Bronchial epithelial cell (primary cell): ENCODE data around the gene PCDHB4. TPM values are rescaled to one million over a fixed set of nuclear protein-coding genes. Genes with fewer than 3 reads are reported as not detected.
"Not testable (repeated sequence)": the region's sequence is repeated elsewhere in the genome, so short reads cannot be mapped to it uniquely, and the experiment has no call there.

Experiments used
- DNase-seq: peaks from one replicate; pipeline ENCODE4 v3.0.0-alpha.2; 2010; ENCODE audit warnings: low read depth
- FAIRE-seq: peaks from 2 replicates; lab custom pipeline; 2011; peaks lifted over from hg19 to GRCh38; lab: Jason Lieb, UNC
- H3K27me3 ChIP-seq: 2 replicates; pipeline ENCODE4 v1.5.1; 2011; ENCODE audit warnings: low read length; ENCODE audit not compliant: control insufficient read depth, insufficient read depth
- H3K36me3 ChIP-seq: 2 replicates; pipeline ENCODE4 v1.5.1; 2011; ENCODE audit warnings: low read length; ENCODE audit not compliant: control insufficient read depth, insufficient read depth
- H3K4me3 ChIP-seq: 2 replicates; pipeline ENCODE4 v1.5.1; 2011; ENCODE audit warnings: mild to moderate bottlenecking, low read depth, low read length, control low read depth
- total RNA-seq: library from RNA; depleted of rRNA; stranded (reverse); fragments of >200 nt; gene quantifications from 2 replicates; pipeline ENCODE4 v1.2.1, GENCODE V29; 2014
- TF ChIP-seq, protein P1 (sequence below): IDR thresholded peaks from 2 replicates; pipeline ENCODE4 v1.5.1; 2011; ENCODE audit warnings: mild to moderate bottlenecking, moderate library complexity, low read length, control low read depth, inconsistent platforms; ENCODE audit not compliant: insufficient read depth, severe bottlenecking

PCDHB4 gene
- total RNA-seq, 1 donor from 2014 or later = not detected

DNA sequence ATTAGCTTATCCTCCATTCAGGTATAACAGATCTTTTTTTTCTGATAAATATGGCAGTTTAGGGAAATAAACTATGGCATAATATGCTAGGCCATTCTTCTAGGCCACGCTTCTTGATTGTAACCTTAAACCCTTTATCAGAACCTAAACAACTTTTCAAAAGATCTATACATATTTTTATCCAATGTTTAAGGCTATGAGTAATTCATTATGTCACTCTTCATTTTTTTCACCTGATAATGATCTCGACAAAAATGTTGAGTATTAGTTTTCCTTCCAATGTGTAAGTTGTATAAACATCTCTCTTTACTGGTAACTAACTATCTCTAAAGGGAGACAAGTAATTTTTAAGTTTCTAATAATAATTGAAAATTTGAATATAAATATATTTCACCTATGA lies 2.4 kb upstream of the PCDHB4 start:
- Histone ChIP-seq H3K27me3 (no peaks in the 10 kb centered on the region), H3K4me3 (no peak overlapping the region), H3K36me3 (no peaks in the 10 kb centered on the region)
- FAIRE-seq (no peak), DNase-seq (no peak)
- TF ChIP-seq, protein P1, sequence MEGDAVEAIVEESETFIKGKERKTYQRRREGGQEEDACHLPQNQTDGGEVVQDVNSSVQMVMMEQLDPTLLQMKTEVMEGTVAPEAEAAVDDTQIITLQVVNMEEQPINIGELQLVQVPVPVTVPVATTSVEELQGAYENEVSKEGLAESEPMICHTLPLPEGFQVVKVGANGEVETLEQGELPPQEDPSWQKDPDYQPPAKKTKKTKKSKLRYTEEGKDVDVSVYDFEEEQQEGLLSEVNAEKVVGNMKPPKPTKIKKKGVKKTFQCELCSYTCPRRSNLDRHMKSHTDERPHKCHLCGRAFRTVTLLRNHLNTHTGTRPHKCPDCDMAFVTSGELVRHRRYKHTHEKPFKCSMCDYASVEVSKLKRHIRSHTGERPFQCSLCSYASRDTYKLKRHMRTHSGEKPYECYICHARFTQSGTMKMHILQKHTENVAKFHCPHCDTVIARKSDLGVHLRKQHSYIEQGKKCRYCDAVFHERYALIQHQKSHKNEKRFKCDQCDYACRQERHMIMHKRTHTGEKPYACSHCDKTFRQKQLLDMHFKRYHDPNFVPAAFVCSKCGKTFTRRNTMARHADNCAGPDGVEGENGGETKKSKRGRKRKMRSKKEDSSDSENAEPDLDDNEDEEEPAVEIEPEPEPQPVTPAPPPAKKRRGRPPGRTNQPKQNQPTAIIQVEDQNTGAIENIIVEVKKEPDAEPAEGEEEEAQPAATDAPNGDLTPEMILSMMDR = no peak

DNA sequence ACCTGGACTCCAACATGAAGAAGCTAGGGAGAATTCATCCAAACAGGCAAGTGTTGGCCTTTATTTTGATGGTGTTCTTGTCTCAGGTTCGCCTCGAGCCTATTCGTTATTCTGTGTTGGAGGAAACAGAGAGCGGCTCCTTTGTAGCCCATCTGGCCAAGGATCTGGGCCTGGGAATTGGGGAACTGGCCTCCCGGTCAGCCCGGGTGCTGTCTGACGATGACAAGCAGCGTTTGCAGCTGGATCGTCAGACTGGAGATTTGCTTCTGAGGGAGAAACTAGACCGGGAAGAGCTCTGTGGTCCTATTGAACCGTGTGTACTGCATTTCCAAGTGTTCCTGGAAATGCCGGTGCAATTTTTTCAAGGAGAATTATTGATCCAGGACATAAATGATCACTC lies 367 bp downstream of the PCDHB4 start:
- Histone ChIP-seq H3K36me3 (no peaks in the 10 kb centered on the region), H3K27me3 (no peaks in the 10 kb centered on the region), H3K4me3 (no peak overlapping the region)
- DNase-seq (no peak), FAIRE-seq (no peak)
- TF ChIP-seq, protein P1 = no peak

DNA sequence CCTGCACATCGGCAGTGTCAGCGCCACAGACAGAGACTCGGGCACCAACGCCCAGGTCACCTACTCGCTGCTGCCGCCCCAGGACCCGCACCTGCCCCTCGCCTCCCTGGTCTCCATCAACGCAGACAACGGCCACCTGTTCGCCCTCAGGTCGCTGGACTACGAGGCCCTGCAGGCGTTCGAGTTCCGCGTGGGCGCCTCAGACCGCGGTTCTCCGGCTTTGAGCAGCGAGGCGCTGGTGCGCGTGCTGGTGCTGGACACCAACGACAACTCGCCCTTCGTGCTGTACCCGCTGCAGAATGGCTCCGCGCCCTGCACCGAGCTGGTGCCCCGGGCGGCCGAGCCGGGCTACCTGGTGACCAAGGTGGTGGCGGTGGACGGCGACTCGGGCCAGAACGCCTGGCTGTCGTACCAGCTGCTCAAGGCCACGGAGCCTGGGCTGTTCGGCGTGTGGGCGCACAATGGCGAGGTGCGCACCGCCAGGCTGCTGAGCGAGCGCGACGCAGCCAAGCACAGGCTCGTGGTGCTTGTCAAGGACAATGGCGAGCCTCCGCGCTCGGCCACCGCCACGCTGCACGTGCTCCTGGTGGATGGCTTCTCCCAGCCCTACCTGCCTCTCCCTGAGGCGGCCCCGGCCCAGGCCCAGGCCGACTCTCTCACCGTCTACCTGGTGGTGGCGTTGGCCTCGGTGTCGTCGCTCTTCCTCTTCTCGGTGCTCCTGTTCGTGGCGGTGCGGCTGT lies 1.9 kb downstream of the PCDHB4 start:
- H3K27me3 ChIP-seq, DNase-seq, H3K36me3 ChIP-seq, H3K4me3 ChIP-seq, FAIRE-seq: not testable (repeated sequence)

DNA sequence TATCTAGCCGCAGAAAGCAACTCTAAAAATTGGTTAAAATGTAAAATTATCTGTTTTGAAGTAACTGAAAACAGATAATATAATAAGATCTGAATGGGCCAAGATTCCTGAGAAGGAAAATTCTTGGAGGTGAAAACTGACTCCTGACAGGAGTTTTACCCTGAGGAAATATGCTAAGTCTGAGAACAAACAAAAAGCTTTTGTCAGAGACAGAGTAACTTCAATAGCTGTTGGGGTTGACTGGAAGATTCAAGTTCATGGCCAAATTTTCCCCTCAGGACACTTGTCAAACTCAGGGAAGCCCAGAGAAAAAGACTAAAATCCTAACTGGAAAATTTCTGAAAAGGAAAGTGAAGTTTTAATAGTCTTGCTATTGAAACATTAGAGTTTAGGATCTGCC lies 5.7 kb downstream of the PCDHB4 start:
- FAIRE-seq (no peak), DNase-seq (no peak)
- Histone ChIP-seq H3K36me3 (no peaks in the 10 kb centered on the region), H3K27me3 (no peaks in the 10 kb centered on the region), H3K4me3 (no peak overlapping the region)
- TF ChIP-seq, protein P1 = no peak

DNA sequence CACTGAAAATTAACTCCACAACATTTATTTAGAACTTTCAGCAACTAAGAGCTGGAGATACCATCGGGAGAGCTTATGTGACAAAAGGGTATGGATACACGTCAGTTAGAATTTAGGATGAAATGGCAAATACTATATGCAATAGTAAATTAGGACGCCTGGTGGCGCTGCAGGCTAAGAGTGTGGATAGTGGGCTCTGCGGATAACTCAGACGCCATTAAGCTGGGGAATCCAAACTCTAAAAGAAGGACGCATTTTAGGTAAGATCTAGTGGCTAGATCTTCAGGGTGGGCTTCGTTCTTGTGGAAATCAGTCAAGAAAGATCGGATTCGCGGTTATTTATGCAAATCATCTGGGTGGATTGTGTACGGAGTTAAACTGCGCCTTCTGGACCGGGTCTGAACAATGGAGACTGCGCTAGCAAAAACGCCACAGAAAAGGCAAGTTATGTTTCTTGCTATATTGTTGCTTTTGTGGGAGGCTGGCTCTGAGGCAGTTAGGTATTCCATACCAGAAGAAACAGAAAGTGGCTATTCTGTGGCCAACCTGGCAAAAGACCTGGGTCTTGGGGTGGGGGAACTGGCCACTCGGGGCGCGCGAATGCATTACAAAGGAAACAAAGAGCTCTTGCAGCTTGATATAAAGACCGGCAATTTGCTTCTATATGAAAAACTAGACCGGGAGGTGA lies 13.6 kb downstream of the PCDHB4 start, which contains the start of gene PCDHB5:
Gene PCDHB5, plus strand, starts transcription at position 177 of the 688 bp plus-strand sequence. Its CDS starts 229 bp downstream, at position 406.
- H3K27me3 ChIP-seq = no peaks in the 10 kb centered on the region
- FAIRE-seq (no peak), DNase-seq (peak; percentile 13)
- H3K36me3 ChIP-seq = no peaks in the 10 kb centered on the region
- TF ChIP-seq, protein P1 = peak; percentile 32
- H3K4me3 ChIP-seq = peak within 1 kb of the TSS; percentile 20

DNA sequence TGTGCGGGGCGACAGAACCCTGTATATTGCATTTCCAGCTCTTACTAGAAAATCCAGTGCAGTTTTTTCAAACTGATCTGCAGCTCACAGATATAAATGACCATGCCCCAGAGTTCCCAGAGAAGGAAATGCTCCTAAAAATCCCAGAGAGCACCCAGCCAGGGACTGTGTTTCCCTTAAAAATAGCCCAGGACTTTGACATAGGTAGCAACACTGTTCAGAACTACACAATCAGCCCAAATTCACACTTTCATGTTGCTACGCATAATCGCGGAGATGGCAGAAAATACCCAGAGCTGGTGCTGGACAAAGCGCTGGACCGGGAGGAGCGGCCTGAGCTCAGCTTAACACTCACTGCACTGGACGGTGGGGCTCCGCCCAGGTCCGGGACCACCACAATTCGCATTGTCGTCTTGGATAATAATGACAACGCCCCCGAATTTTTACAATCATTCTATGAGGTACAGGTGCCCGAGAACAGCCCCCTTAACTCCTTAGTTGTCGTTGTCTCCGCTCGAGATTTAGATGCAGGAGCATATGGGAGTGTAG lies 14.2 kb downstream of the PCDHB4 start:
- no peak for DNase-seq
- TF ChIP-seq, protein P1 = no peak
- no peak overlapping the region for H3K4me3 ChIP-seq
- H3K27me3 ChIP-seq = no peaks in the 10 kb centered on the region
- H3K36me3 ChIP-seq = no peaks in the 10 kb centered on the region
- FAIRE-seq = no peak

DNA sequence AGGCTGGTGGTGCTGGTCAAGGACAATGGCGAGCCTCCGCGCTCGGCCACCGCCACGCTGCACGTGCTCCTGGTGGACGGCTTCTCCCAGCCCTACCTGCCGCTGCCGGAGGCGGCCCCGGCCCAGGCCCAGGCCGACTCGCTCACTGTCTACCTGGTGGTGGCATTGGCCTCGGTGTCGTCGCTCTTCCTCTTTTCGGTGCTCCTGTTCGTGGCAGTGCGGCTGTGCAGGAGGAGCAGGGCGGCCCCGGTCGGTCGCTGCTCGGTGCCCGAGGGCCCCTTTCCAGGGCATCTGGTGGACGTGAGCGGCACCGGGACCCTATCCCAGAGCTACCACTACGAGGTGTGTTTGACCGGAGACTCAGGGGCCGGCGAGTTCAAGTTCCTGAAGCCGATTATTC lies 15.7 kb downstream of the PCDHB4 start:
- FAIRE-seq, H3K27me3 ChIP-seq, H3K4me3 ChIP-seq, DNase-seq, H3K36me3 ChIP-seq: not testable (repeated sequence)
